DMS153 (cell line): Measurements from ENCODE around the gene HIP1.
"Not testable (repeated sequence)": the region's sequence is repeated elsewhere in the genome, so short reads cannot be mapped to it uniquely, and the experiment has no call there.

ENCODE experiments used
- DNase-seq: peaks from one replicate; lab custom pipeline; 2025; lab: John Stamatoyannopoulos, UW

The HIP1 gene

GRCh38 chr7:75492020-75492419, 246.7 kb downstream of the HIP1 start, which contains the start of gene SPDYE5:
Gene SPDYE5, plus strand, starts transcription at chr7:75492320. Its CDS starts 1,728 bp downstream, at chr7:75494048.
- not testable (repeated sequence) for DNase-seq

- DNase-seq, result peak; percentile 76
These were observed 252.6 kb downstream of the HIP1 start, which contains the start of gene POM121C for GRCh38 chr7:75485979-75486643. Gene POM121C, minus strand, starts transcription at chr7:75486299. Its CDS starts 44,803 bp downstream, at chr7:75441496.

DNA sequence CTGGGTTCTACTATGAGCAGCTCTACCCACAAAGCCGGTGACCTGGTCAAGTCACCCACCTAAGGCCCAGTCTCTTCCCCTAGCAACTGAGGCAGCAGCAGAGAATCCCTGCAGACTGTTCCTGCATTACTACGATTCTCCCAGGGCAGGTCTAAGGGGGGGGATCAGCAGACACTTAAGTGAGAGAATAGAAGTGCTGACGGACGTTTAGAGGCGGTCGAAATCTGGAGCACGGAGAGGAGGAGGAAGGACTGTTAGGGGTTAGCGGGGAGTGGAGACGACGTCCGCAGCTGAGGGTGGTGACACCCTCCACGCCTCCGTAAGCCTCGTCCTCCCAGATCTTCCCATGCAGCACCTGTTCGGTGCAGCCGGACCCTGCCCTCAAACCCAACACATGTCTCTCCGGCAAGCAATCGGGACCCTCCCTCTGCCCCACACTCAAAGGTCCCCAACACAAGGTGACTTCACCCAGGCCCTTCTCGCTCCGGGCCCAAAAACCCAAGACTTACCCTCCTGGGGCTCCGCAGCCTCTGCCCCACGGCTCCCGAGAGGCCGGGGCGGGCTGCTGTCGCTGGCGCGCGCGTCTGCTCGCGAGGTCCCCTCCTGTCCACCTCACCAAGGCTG, 253.3 kb downstream of the HIP1 start:
- not testable (repeated sequence) for DNase-seq
